ENCODE data around the gene GLIS1.

Gene GLIS1

GRCh38 chr1:53575141-53575954, 163.6 kb downstream of the GLIS1 start:
- no peak for DNase-seq

- DNase-seq: no peak
These were observed 164.3 kb downstream of the GLIS1 start for GRCh38 chr1:53574621-53575020.

- DNase-seq: no peak
These were observed 165.0 kb downstream of the GLIS1 start for GRCh38 chr1:53573931-53574330.

GRCh38 chr1:53573522-53573921, 165.4 kb downstream of the GLIS1 start:
- no peak for DNase-seq

GRCh38 chr1:53572815-53573173, 166.2 kb downstream of the GLIS1 start:
- no peak for DNase-seq

GRCh38 chr1:53572065-53572814, 166.7 kb downstream of the GLIS1 start:
- DNase-seq: no peak

- DNase-seq: no peak
These were observed 170.4 kb downstream of the GLIS1 start for GRCh38 chr1:53568540-53568939.

- no peak for DNase-seq
These were observed 171.1 kb downstream of the GLIS1 start for GRCh38 chr1:53567851-53568250.

- no peak for DNase-seq
These were observed 171.5 kb downstream of the GLIS1 start for GRCh38 chr1:53567450-53567849.

GRCh38 chr1:53563611-53564010, 175.4 kb downstream of the GLIS1 start:
- no peak for DNase-seq

- DNase-seq: no peak
These were observed 176.0 kb downstream of the GLIS1 start for GRCh38 chr1:53562981-53563379.

- peak; percentile 69 for DNase-seq
These were observed 176.5 kb downstream of the GLIS1 start for GRCh38 chr1:53562291-53562980.

GRCh38 chr1:53561503-53562105, 177.4 kb downstream of the GLIS1 start:
- DNase-seq: no peak

- no peak for DNase-seq
These were observed 178.1 kb downstream of the GLIS1 start for GRCh38 chr1:53560581-53561502.

- DNase-seq: no peak
These were observed 178.9 kb downstream of the GLIS1 start for GRCh38 chr1:53559854-53560580.

GRCh38 chr1:53559391-53559815, 179.6 kb downstream of the GLIS1 start:
- DNase-seq: no peak

GRCh38 chr1:53558739-53559315, 180.1 kb downstream of the GLIS1 start:
- DNase-seq: no peak

- no peak for DNase-seq
These were observed 180.9 kb downstream of the GLIS1 start for GRCh38 chr1:53557830-53558738.

- no peak for DNase-seq
These were observed 181.6 kb downstream of the GLIS1 start for GRCh38 chr1:53557369-53557768.

GRCh38 chr1:53556657-53557227, 182.2 kb downstream of the GLIS1 start:
- no peak for DNase-seq
